ENCODE results near the gene AAGAB. TPM values are rescaled to one million over a fixed set of nuclear protein-coding genes. Genes with fewer than 3 reads are reported as not detected.

Gene AAGAB
- polyA plus RNA-seq, 6 donors from 2014 or later, result 30.7 to 41.8 (median 35.1) TPM

DNA sequence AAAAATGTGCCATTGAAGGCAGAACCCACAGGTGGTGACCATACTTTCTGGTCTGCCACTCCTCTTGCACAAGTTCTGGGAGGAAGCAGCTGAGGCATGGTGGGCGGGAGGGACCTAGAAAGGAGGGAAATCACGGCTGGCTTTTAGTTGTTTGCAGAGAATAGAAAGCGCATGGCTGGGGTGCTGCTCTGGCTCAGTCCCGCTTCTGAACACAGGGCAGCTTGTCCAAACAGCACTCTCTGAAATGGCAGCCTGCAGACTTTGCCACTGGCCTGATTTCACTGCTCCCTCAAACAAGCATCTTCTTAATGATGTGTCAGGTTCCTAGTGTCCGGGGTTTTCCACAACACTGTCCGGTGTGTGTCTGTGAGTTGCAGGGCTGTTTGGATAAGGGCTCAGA is 76.7 kb downstream of the AAGAB start:
- peaks cover 40 to 57% (median 53%) of the 10 kb centered on the region in 3 donors for H3K4me1 Mint-ChIP-seq
- no peaks in the 10 kb centered on the region for H3K27me3 Mint-ChIP-seq
- H3K36me3 Mint-ChIP-seq, result peaks cover 4 to 38% of the 10 kb centered on the region in 2 donors
- DNase-seq (no peak), ATAC-seq (ENCODE audit: low read depth in 2 of 2) (no peak)
- H3K9me3 Mint-ChIP-seq, result no peaks in the 10 kb centered on the region
- peak overlapping the region in 4 of 6 donors; percentile 16 to 81 (median 62) for H3K27ac Mint-ChIP-seq
- H3K4me3 Mint-ChIP-seq, result no peak overlapping the region

DNA sequence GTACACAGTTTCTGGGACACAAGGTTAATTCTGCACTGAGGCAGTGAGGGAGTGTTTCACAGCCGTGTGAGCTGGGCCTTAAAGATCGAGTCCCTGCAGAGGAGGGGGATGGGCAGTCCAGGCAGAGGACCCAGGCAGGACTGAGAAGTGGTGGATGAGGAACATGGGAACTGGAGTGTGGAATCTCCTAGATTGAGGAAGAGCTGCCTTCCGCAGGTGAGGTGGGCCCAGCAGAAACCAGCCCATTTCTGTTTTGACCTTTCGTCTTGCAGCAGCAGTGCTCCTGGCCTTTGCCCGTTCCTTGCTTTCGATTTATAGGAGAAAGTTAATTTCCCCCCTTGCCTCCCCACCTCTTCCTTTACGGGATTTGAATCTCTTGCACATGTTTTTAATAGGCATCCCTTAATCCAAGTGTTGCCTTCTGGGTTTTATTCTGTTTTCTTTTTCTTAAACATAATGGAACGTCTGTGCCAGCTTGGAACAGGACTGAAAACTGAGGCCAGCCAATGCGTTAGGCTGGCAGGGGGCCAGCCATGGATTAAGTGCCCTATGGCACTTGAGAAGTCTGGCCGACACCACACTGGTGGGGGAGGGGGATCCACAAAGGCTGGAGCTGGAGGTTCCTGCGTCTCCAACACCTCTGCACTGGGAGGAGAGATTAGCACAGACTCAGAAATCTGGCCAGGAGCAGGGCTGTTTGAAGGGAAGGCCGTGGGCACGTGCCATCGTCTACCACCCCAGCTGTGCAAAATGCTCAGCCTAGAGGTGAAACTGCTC is 78.1 kb downstream of the AAGAB start:
- DNase-seq, result no peak
- peak overlapping the region in 5 of 6 donors; percentile 60 to 84 (median 81) for H3K27ac Mint-ChIP-seq
- H3K4me3 Mint-ChIP-seq, result peak overlapping the region in 1 of 8 donors; percentile 29
- H3K4me1 Mint-ChIP-seq, result peaks cover 39 to 61% (median 57%) of the 10 kb centered on the region in 3 donors
- H3K36me3 Mint-ChIP-seq, result peaks cover 10 to 45% of the 10 kb centered on the region in 2 donors
- peak in 1 of 2 donors; percentile 9 for ATAC-seq (ENCODE audit: low read depth in 2 of 2)
- no peaks in the 10 kb centered on the region for H3K9me3 Mint-ChIP-seq
- no peaks in the 10 kb centered on the region for H3K27me3 Mint-ChIP-seq

DNA sequence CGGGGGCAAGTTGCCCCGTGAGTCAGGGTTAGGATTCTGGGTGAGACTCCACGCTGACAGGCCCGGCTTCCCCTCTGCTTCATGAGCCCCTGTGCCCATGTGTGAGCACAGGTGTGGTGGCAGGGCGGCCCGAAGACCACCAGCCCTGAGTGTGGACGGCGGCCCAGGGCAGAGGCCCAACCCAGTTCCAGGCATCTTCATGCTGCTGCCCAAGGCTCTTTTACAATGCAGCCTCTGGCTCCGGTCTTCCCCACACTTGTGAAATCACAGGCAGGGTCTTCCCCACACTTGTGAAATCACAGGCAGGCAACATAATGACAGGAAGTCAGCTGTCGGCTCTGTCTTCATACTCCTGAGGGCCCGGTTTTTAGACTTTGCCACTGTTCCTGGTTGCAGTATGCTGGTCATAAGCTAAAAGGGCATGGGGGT is 78.8 kb downstream of the AAGAB start:
- DNase-seq (no peak), ATAC-seq (ENCODE audit: low read depth in 2 of 2) (peak; percentile 35 to 64)
- H3K9me3 Mint-ChIP-seq, result no peaks in the 10 kb centered on the region
- H3K4me3 Mint-ChIP-seq, result no peak overlapping the region
- H3K36me3 Mint-ChIP-seq, result peaks cover 14 to 45% of the 10 kb centered on the region in 2 donors
- H3K27ac Mint-ChIP-seq, result peak overlapping the region; percentile 5 to 84 (median 62)
- H3K4me1 Mint-ChIP-seq, result peaks cover 43 to 66% (median 57%) of the 10 kb centered on the region in 3 donors
- no peaks in the 10 kb centered on the region for H3K27me3 Mint-ChIP-seq

DNA sequence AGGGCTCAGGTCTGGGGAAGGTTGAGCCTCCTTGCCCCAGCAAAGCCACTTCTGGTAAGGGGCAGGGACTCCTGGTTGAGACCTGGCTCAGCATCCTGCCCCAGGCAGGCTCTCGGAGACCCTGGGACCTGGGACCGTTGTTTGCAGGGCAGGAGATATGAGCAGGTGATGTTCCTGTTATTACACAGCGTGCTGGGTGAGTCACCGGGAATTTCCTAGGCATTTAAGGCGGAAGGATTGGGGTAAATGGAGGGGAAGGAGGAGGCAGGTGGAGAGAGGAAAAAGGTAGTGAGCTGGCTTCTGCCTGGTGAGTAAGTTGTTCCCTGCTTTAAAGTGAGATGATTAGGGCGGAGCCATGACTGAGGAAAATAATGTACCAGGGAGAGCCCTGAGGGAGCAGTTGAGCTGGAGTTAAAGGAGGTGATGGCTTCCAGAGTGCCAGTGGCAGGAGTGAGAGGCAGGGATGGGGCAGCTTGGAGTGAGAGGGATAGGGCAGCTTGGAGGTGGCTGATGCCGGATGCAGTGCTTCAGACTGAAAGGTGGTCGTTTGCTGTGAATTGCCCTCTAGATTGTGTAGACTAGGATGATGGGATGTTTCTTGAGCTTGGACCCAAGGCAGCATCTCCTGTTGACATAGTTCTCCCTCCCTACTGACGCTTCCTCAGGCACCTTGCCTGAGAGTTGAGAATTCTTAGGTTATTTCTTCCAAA is 79.4 kb downstream of the AAGAB start:
- peaks cover 47 to 70% (median 62%) of the 10 kb centered on the region in 3 donors for H3K4me1 Mint-ChIP-seq
- H3K4me3 Mint-ChIP-seq, result peak overlapping the region in 1 of 8 donors; percentile 16
- H3K9me3 Mint-ChIP-seq, result no peaks in the 10 kb centered on the region
- DNase-seq (no peak), ATAC-seq (ENCODE audit: low read depth in 2 of 2) (no peak)
- peak overlapping the region; percentile 5 to 84 (median 67) for H3K27ac Mint-ChIP-seq
- H3K27me3 Mint-ChIP-seq, result no peaks in the 10 kb centered on the region
- H3K36me3 Mint-ChIP-seq, result peaks cover 14 to 47% of the 10 kb centered on the region in 2 donors

DNA sequence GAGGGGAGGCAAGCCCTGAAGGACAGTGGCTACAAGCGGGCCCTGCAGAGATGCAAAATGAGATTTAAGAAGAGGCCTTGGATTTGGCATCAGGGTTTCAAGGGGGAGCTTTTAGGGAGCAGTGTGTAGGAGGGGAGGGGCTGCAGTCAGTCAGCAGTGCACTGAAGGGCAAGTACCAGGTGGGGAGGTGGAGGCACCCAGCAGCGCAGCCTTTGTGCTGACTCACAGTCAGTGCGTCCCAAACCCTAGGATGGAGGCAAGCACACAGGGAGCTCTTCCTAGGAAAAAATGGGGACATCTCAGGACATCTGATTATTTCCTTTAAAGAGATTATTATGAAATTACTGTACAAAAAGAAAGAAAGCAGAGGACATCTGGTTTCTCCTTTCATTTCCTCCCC is 80.0 kb downstream of the AAGAB start:
- ATAC-seq (ENCODE audit: low read depth in 2 of 2), result no peak
- peaks cover 42 to 67% (median 60%) of the 10 kb centered on the region in 3 donors for H3K4me1 Mint-ChIP-seq
- H3K27me3 Mint-ChIP-seq, result no peaks in the 10 kb centered on the region
- H3K4me3 Mint-ChIP-seq, result peak overlapping the region in 2 of 8 donors; percentile 1 to 74
- no peak for DNase-seq
- no peaks in the 10 kb centered on the region for H3K9me3 Mint-ChIP-seq
- H3K27ac Mint-ChIP-seq, result peak overlapping the region in 4 of 6 donors; percentile 47 to 95 (median 84)
- H3K36me3 Mint-ChIP-seq, result peaks cover 14 to 47% of the 10 kb centered on the region in 2 donors

DNA sequence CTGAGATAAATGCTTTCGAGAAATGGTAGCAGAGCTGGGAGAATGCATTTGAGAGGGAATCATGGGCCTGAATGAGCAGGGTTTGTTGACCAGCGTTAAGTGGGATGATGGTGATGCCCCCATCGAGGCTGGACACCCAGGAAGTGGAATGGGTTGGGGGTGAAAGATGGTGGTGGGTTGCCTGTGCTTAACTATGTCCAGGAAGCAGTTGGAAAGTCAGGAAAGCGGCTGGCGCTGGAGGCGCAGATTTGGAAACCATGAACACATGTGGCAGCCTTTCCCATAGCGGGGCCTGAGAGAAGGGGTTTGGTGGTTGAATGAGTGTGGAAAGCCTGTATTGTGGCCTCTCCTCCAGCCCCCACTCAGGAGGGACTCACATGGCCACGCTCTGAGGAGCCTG is 80.7 kb downstream of the AAGAB start:
- Mint-ChIP-seq H3K36me3 (peaks cover 13 to 47% of the 10 kb centered on the region in 2 donors), H3K4me3 (peak overlapping the region in 3 of 8 donors; percentile 1 to 68 (median 2)), H3K9me3 (no peaks in the 10 kb centered on the region), H3K27me3 (no peaks in the 10 kb centered on the region), H3K4me1 (peaks cover 41 to 65% (median 61%) of the 10 kb centered on the region in 3 donors), H3K27ac (peak overlapping the region in 5 of 6 donors; percentile 67 to 97 (median 82))
- DNase-seq (no peak), ATAC-seq (ENCODE audit: low read depth in 2 of 2) (no peak)

DNA sequence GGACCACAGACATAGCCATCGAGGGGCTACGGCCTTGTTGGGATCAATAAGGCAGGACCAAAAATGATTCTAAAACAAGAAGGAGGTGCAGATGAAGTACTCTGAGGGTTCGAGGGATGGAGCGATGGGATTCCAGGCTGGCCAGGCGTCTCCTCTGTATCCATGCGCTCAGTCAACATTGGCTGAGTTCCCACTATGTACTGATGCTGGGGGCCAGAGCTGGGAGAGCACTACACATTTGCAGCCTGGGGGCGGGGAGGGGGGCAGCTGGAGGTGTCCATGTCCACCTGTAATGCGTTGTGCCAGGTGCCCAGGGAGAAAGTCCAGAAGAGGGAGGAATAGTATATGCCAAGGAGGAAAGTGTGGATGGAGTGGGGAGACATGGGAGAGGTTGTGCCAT is 81.5 kb downstream of the AAGAB start:
- H3K27me3 Mint-ChIP-seq, result no peaks in the 10 kb centered on the region
- H3K4me1 Mint-ChIP-seq, result peaks cover 46 to 65% (median 60%) of the 10 kb centered on the region in 3 donors
- DNase-seq (no peak), ATAC-seq (ENCODE audit: low read depth in 2 of 2) (no peak)
- H3K36me3 Mint-ChIP-seq, result peaks cover 10 to 54% of the 10 kb centered on the region in 2 donors
- H3K4me3 Mint-ChIP-seq, result peak overlapping the region in 2 of 8 donors; percentile 12 to 21
- H3K27ac Mint-ChIP-seq, result peak overlapping the region in 5 of 6 donors; percentile 67 to 97 (median 93)
- no peaks in the 10 kb centered on the region for H3K9me3 Mint-ChIP-seq

DNA sequence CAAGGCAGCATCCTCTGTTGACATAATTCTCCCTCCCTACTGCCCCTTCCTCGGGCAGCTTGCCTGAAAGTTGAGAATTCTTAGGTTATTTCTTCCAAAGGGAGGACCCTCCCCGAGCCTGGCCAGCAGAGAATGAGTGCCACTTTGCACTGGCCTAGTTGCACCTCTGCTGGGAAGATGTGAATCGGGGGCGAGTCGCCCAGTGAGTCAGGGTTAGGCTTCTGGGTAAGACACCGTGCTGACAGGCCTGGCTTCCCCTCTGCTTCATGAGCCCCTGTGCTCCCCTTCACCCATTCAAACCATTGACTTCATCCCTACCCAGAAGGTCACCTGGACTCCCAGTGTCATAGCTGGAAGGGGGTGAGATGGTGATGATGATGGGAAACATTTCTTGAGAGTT is 82.3 kb downstream of the AAGAB start:
- Mint-ChIP-seq H3K4me3 (no peak overlapping the region), H3K36me3 (peaks cover 10 to 56% of the 10 kb centered on the region in 2 donors), H3K27me3 (no peaks in the 10 kb centered on the region), H3K9me3 (no peaks in the 10 kb centered on the region), H3K4me1 (peaks cover 46 to 65% (median 61%) of the 10 kb centered on the region in 3 donors), H3K27ac (peak overlapping the region in 3 of 6 donors; percentile 70 to 81 (median 77))
- DNase-seq (no peak), ATAC-seq (ENCODE audit: low read depth in 2 of 2) (no peak)

DNA sequence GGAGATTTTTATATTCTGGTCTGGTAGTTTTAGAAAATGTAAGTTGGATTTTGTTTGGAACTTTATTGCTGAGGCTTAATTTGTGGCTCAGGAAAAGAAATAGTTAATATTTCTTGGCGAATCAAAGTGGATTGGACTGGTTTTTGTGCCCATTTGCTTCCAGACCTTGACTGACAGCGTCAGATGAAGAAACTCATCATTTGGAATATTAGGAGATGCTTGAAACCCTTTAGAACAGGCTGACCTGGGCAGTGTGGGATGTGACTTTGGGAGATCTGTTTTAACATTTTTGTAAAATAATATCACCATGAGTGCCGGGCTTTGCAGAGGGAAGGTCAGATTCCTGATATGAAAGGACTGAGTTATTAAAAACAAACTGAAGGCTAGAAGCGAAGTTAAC is 83.0 kb downstream of the AAGAB start:
- H3K9me3 Mint-ChIP-seq, result no peaks in the 10 kb centered on the region
- H3K27me3 Mint-ChIP-seq, result no peaks in the 10 kb centered on the region
- H3K4me1 Mint-ChIP-seq, result peaks cover 50 to 63% (median 57%) of the 10 kb centered on the region in 3 donors
- no peak overlapping the region for H3K4me3 Mint-ChIP-seq
- ATAC-seq (ENCODE audit: low read depth in 2 of 2) (no peak), DNase-seq (no peak)
- peak overlapping the region in 2 of 6 donors; percentile 19 to 65 for H3K27ac Mint-ChIP-seq
- peaks cover 10 to 61% of the 10 kb centered on the region in 2 donors for H3K36me3 Mint-ChIP-seq

DNA sequence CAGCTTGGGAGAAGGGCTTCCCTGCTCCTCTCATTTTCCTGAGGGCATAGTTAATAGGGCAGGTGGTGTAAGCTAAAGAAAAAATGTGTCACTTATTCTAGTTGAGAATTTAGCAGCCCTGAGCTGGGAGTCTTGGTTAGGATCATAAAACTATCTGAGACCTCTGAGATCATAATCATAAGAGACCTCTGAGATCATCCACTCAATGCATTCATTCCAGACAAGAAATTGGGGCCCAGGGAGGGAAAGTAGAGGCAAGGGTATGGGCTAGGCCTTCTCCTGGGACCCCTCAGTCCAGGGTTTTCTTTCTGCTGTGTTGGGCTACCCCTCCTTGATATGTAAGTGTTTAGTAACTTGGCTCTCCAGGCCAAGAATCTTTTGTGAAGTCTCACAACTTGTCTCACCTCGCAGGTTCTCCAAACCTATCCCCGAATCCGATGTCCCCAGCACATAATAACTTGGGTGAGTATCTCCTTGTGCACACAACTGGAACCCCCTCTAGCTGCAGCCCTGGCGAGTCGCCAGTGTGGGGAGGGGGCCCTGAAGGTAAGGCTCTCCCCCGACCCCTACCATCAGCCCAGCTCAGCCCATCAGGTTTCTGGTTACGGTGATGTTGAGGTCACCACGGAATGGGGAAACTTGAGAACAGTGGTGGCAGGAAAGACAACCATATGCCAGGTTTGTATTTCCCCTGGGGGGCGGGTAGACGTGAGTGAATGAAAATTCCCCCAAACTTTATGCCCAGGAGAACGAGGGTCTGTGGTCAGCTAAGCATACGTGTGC is 84.1 kb downstream of the AAGAB start:
- peak overlapping the region; percentile 22 to 74 (median 71) for H3K27ac Mint-ChIP-seq
- peaks cover 10 to 66% of the 10 kb centered on the region in 2 donors for H3K36me3 Mint-ChIP-seq
- H3K4me1 Mint-ChIP-seq, result peaks cover 48 to 52% (median 51%) of the 10 kb centered on the region in 3 donors

DNA sequence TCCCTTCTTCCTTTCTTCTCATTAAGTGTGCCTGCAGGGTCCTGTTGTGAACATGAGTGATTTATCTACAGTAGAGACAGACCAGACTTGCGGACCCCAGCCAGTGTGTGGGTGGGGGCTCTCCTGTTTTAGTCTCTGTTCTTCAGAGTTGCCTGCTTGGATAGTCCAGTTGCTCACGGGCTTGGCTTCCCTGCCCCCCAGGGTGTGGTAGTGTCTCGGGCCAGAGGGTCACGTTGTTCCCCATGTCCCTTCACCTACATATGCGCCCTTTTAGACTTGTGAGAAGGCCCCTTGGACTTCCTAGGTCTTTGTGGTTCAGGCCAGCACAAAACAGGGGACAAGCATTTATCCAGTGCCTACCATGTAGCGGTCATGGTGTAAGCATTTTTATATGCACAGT is 85.8 kb downstream of the AAGAB start:
- no peak for DNase-seq
- Mint-ChIP-seq H3K4me3 (no peak overlapping the region), H3K4me1 (peaks cover 35 to 39% (median 36%) of the 10 kb centered on the region in 3 donors), H3K27ac (peak overlapping the region in 2 of 6 donors; percentile 8 to 75), H3K9me3 (no peaks in the 10 kb centered on the region), H3K36me3 (peaks cover 10 to 53% of the 10 kb centered on the region in 2 donors), H3K27me3 (no peaks in the 10 kb centered on the region)
- ATAC-seq (ENCODE audit: low read depth in 2 of 2), result no peak

More for the DNA sequence above, 84.1 kb downstream of the AAGAB start:
- ATAC-seq (ENCODE audit: low read depth in 2 of 2) (no peak), DNase-seq (no peak)
- H3K9me3 Mint-ChIP-seq, result no peaks in the 10 kb centered on the region
- no peak overlapping the region for H3K4me3 Mint-ChIP-seq
- H3K27me3 Mint-ChIP-seq, result no peaks in the 10 kb centered on the region

DNA sequence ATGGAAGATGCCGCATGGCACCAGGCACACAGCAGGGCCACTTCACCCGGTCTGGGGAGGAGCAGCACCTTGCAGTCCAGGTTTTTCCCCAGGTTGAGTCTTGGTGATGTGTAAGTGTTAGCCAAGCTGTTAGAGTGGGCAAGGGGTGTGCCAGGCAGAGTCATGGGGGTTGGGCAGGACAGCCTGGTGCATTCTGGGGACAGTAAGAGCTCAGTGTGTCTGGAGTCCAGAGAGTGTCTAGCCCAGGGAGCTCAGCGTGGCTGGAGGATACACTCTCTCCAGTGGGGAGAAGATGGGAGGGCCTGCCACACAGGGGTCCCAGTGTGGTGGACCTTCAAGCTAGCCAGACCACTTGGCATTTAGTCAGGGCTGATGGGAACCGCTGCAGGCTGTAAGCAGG is 87.4 kb downstream of the AAGAB start:
- Mint-ChIP-seq H3K9me3 (no peaks in the 10 kb centered on the region), H3K27ac (peak overlapping the region in 3 of 6 donors; percentile 4 to 80 (median 58)), H3K4me1 (peaks cover 35 to 42% (median 39%) of the 10 kb centered on the region in 3 donors), H3K4me3 (no peak overlapping the region), H3K27me3 (no peaks in the 10 kb centered on the region), H3K36me3 (peaks cover 10 to 37% of the 10 kb centered on the region in 2 donors)
- DNase-seq (no peak), ATAC-seq (ENCODE audit: low read depth in 2 of 2) (no peak)

All from naive B cell (primary cell).